ENCODE results near the gene PAPOLA.

PAPOLA gene

GRCh38 chr14:96586921-96587822 is 85.0 kb downstream of the PAPOLA start:
- TF ChIP-seq TAF1 (IDR thresholded peaks at IDR 0.05; ENCODE audit: borderline replicate concordance, insufficient read depth, low read length) = no peak
- TF ChIP-seq REST (IDR thresholded peaks at IDR 0.05; ENCODE audit: insufficient read depth in 1 of 2, low read depth in 2 of 2, low read length in 2 of 2) = no peak
- no peak for TF ChIP-seq FOXP2 (optimal IDR thresholded peaks at IDR 0.05; ENCODE audit: borderline replicate concordance, extremely low read depth, extremely low read length, insufficient read depth)
- no peak for TF ChIP-seq POLR2AphosphoS5 (IDR thresholded peaks at IDR 0.05; ENCODE audit: low read depth, low read length)
- TF ChIP-seq SIN3A (IDR thresholded peaks at IDR 0.05; ENCODE audit: borderline replicate concordance, insufficient read depth, low read length) = no peak

- TF ChIP-seq SIN3A (IDR thresholded peaks at IDR 0.05; ENCODE audit: borderline replicate concordance, insufficient read depth, low read length) = no peak
- no peak for TF ChIP-seq REST (IDR thresholded peaks at IDR 0.05; ENCODE audit: insufficient read depth in 1 of 2, low read depth in 2 of 2, low read length in 2 of 2)
- TF ChIP-seq TAF1 (IDR thresholded peaks at IDR 0.05; ENCODE audit: borderline replicate concordance, insufficient read depth, low read length) = no peak
- no peak for TF ChIP-seq FOXP2 (optimal IDR thresholded peaks at IDR 0.05; ENCODE audit: borderline replicate concordance, extremely low read depth, extremely low read length, insufficient read depth)
- TF ChIP-seq POLR2AphosphoS5 (IDR thresholded peaks at IDR 0.05; ENCODE audit: low read depth, low read length) = no peak
These were observed 85.7 kb downstream of the PAPOLA start for GRCh38 chr14:96587823-96588385.

- TF ChIP-seq REST (IDR thresholded peaks at IDR 0.05; ENCODE audit: insufficient read depth in 1 of 2, low read depth in 2 of 2, low read length in 2 of 2) (no peak), TAF1 (IDR thresholded peaks at IDR 0.05; ENCODE audit: borderline replicate concordance, insufficient read depth, low read length) (no peak), SIN3A (IDR thresholded peaks at IDR 0.05; ENCODE audit: borderline replicate concordance, insufficient read depth, low read length) (no peak), FOXP2 (optimal IDR thresholded peaks at IDR 0.05; ENCODE audit: borderline replicate concordance, extremely low read depth, extremely low read length, insufficient read depth) (no peak), POLR2AphosphoS5 (IDR thresholded peaks at IDR 0.05; ENCODE audit: low read depth, low read length) (no peak)
These were observed 86.5 kb downstream of the PAPOLA start for GRCh38 chr14:96588410-96589257.

- no peak for TF ChIP-seq TAF1 (IDR thresholded peaks at IDR 0.05; ENCODE audit: borderline replicate concordance, insufficient read depth, low read length)
- TF ChIP-seq SIN3A (IDR thresholded peaks at IDR 0.05; ENCODE audit: borderline replicate concordance, insufficient read depth, low read length) = no peak
- no peak for TF ChIP-seq FOXP2 (optimal IDR thresholded peaks at IDR 0.05; ENCODE audit: borderline replicate concordance, extremely low read depth, extremely low read length, insufficient read depth)
- no peak for TF ChIP-seq POLR2AphosphoS5 (IDR thresholded peaks at IDR 0.05; ENCODE audit: low read depth, low read length)
- TF ChIP-seq REST (IDR thresholded peaks at IDR 0.05; ENCODE audit: insufficient read depth in 1 of 2, low read depth in 2 of 2, low read length in 2 of 2) = no peak
These were observed 87.4 kb downstream of the PAPOLA start for GRCh38 chr14:96589577-96589976.

Data from PFSK-1 (cell line).